Mucosa of rectum (tissue), 2 donors: ENCODE data around the gene CCNH.

Experiments used
- H3K27ac ChIP-seq, 2 donors: one replicate each; pipeline ENCODE4 v1.7.0; 2013; ENCODE audit warnings: inconsistent platforms in 2 of 2, low read depth in 2 of 2, low read length in 2 of 2
- H3K27me3 ChIP-seq, 2 donors: one replicate each; pipeline ENCODE4 v1.7.0; 2013; ENCODE audit warnings: low read length in 2 of 2; ENCODE audit not compliant: control insufficient read depth in 2 of 2, insufficient read depth in 2 of 2
- H3K36me3 ChIP-seq, 2 donors: one replicate each; pipeline ENCODE4 v1.7.0; 2013; ENCODE audit warnings: low read length in 2 of 2; ENCODE audit not compliant: control insufficient read depth in 2 of 2, insufficient read depth in 2 of 2
- H3K4me1 ChIP-seq, 2 donors: one replicate each; pipeline ENCODE4 v1.7.0; 2013; ENCODE audit warnings: low read length in 2 of 2, mild to moderate bottlenecking in 1 of 2; ENCODE audit not compliant: control insufficient read depth in 2 of 2, insufficient read depth in 2 of 2
- H3K4me3 ChIP-seq, 2 donors: one replicate each; pipeline ENCODE4 v1.7.0; 2013; ENCODE audit warnings: low read length in 2 of 2
- H3K9ac ChIP-seq, 2 donors: one replicate each; pipeline ENCODE4 v1.7.0; 2013; ENCODE audit warnings: low read length in 2 of 2, low read depth in 1 of 2, mild to moderate bottlenecking in 1 of 2
- H3K9me3 ChIP-seq, 2 donors: one replicate each; pipeline ENCODE4 v1.7.0; 2013; ENCODE audit warnings: low read length in 2 of 2; ENCODE audit not compliant: control insufficient read depth in 2 of 2
- donor health status: healthy.
- donor health status: Normal muscosa, but diverticular disease.

The CCNH gene

DNA sequence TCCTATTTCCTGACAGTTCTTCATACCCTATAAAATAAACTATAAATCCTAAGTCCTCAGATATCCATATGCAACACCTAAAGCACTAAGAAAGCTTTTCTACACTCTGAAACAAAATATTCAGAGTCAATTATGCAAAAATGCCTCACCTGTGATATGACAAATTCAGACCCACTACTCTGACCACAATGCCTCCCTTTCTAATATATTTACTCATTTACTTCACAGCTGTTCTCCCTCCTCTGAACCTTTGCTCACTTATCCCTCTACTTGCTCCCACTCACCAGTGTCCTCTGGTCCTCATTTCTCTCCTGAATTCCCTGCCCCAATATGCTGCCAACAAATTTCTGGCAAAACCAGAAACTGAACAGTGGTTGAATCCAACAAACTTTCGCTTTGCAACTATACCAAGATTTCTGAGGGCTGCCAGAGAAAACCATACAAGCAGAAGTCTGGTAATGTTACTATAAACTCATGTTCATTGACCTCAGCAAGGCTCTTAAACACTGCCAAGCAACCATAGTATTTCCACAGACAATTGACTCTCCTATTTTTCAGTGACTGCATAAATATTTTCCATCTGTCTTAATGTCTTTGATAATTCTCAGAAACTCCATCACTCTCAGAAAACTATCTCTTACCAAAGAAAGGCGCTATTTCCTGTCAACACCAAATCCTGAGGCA lies 7.1 kb downstream of the CCNH start:
- Histone ChIP-seq H3K9me3 (no peaks in the 10 kb centered on the region), H3K9ac (no peak overlapping the region), H3K4me1 (no peaks in the 10 kb centered on the region), H3K4me3 (no peak overlapping the region), H3K36me3 (peaks cover 55 to 62% of the 10 kb centered on the region in 2 donors), H3K27me3 (no peaks in the 10 kb centered on the region), H3K27ac (no peak overlapping the region)

DNA sequence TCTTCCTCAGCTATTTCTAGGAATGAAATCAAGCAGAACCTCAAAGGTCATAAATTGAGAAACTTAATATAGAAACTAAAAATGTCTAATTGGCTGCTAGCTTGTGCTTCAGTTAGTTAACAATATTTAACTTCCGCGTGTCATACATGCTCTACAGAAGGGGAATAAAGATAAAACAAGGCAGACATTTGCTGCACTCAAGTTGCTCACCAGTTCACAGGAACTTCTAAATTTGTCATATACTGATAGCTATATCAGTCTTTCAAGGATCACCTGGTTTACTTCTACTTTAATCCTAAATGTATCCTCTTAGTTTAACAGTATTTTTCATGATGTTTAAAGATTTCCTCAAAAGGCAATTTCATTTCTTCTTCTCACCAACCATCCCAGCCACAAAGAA lies 8.4 kb downstream of the CCNH start:
- Histone ChIP-seq H3K4me3 (no peak overlapping the region), H3K4me1 (no peaks in the 10 kb centered on the region), H3K27ac (no peak overlapping the region), H3K9ac (no peak overlapping the region), H3K27me3 (no peaks in the 10 kb centered on the region), H3K36me3 (peaks cover 54 to 63% of the 10 kb centered on the region in 2 donors), H3K9me3 (no peaks in the 10 kb centered on the region)

- H3K9me3 ChIP-seq = no peaks in the 10 kb centered on the region
- no peaks in the 10 kb centered on the region for H3K27me3 ChIP-seq
- no peak overlapping the region for H3K4me3 ChIP-seq
- no peak overlapping the region for H3K9ac ChIP-seq
- H3K27ac ChIP-seq = no peak overlapping the region
- H3K36me3 ChIP-seq = peaks cover 59 to 65% of the 10 kb centered on the region in 2 donors
- H3K4me1 ChIP-seq = no peaks in the 10 kb centered on the region
Observed at GRCh38 chr5:87403899-87404298, 8.8 kb downstream of the CCNH start.

- no peaks in the 10 kb centered on the region for H3K4me1 ChIP-seq
- H3K36me3 ChIP-seq = peaks cover 59 to 61% of the 10 kb centered on the region in 2 donors
- no peak overlapping the region for H3K9ac ChIP-seq
- no peaks in the 10 kb centered on the region for H3K9me3 ChIP-seq
- H3K27me3 ChIP-seq = no peaks in the 10 kb centered on the region
- no peak overlapping the region for H3K27ac ChIP-seq
- H3K4me3 ChIP-seq = no peak overlapping the region
Observed at GRCh38 chr5:87403409-87403808, 9.3 kb downstream of the CCNH start.

DNA sequence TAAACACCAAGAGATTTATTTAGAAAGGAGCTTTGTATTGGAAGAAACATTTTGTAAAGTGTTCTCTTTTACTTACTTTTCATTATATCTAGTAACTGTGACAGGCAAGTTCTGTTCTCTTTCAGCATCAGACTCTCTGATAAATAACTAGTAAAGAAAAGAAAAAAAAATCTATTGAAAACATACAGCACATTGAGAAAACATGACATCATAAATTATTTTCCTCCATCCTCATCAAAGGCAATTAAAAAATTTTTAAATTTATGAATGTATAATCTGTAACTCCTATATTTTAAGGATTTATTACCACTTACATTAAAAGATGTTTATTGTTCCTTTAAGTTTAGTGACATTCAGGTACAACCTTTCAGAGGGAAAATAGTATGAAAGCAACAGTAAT lies 11.1 kb downstream of the CCNH start:
- H3K36me3 ChIP-seq = peaks cover 57 to 58% of the 10 kb centered on the region in 2 donors
- H3K9ac ChIP-seq = no peak overlapping the region

DNA sequence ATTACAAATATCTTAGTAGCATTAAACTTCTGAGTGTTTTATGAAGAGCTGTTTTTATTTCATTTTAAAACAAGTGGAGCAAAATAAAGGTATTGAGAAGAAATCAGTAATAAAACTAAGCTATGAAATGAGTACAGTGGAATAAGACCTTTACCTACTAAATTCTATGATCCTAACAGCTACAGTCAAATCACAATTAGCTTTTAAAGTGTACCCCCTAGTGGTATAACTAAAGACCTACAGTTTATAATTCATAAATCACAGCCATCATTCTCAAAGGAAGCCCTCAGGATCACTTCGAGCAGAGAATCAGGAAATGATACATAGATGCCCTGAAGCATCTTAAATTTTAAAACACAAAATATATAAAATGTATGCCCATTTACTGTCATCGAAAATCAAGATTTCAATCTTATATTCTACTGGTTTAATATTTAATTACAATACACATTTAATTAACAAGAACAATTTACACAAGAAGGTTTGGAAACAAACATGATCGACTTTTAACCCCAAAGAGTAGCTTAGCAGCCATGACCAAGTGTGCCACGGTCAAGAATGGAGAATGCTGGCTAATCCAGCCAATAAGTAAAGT lies 12.3 kb downstream of the CCNH start:
- H3K4me3 ChIP-seq = no peak overlapping the region
- no peak overlapping the region for H3K9ac ChIP-seq
- no peaks in the 10 kb centered on the region for H3K27me3 ChIP-seq
- peaks cover 57% of the 10 kb centered on the region in 2 donors for H3K36me3 ChIP-seq
- H3K9me3 ChIP-seq = no peaks in the 10 kb centered on the region
- H3K27ac ChIP-seq = no peak overlapping the region
- H3K4me1 ChIP-seq = no peaks in the 10 kb centered on the region

More for the DNA sequence above, 11.1 kb downstream of the CCNH start:
- Histone ChIP-seq H3K4me3 (no peak overlapping the region), H3K4me1 (no peaks in the 10 kb centered on the region), H3K27me3 (no peaks in the 10 kb centered on the region), H3K27ac (no peak overlapping the region), H3K9me3 (no peaks in the 10 kb centered on the region)

DNA sequence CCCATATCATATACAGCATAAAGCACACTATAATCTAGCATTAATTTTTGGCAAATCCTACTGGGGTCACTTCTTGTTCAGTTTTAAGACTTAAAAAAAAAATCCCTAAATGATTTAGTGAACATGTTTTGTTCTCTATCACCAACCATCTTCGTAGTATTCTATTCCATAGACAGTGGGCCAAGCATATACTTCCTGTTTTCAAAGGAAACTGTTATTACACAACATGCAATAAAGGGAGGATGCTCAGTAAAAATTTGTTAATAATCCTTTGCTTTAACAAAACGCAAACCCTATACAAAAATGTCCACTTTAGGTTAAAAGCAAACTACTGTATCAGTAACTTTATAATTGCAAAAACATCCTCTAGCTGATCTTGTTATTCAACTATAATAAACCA lies 13.0 kb downstream of the CCNH start:
- H3K4me3 ChIP-seq = no peak overlapping the region
- no peak overlapping the region for H3K27ac ChIP-seq
- no peak overlapping the region for H3K9ac ChIP-seq
- H3K4me1 ChIP-seq = no peaks in the 10 kb centered on the region
- peaks cover 58% of the 10 kb centered on the region in 2 donors for H3K36me3 ChIP-seq
- no peaks in the 10 kb centered on the region for H3K27me3 ChIP-seq
- H3K9me3 ChIP-seq = no peaks in the 10 kb centered on the region

GRCh38 chr5:87398981-87399614 lies 13.6 kb downstream of the CCNH start:
- H3K9ac ChIP-seq = no peak overlapping the region
- no peak overlapping the region for H3K27ac ChIP-seq
- H3K4me3 ChIP-seq = no peak overlapping the region
- H3K36me3 ChIP-seq = peaks cover 59 to 62% of the 10 kb centered on the region in 2 donors
- no peaks in the 10 kb centered on the region for H3K9me3 ChIP-seq
- no peaks in the 10 kb centered on the region for H3K27me3 ChIP-seq
- no peaks in the 10 kb centered on the region for H3K4me1 ChIP-seq

DNA sequence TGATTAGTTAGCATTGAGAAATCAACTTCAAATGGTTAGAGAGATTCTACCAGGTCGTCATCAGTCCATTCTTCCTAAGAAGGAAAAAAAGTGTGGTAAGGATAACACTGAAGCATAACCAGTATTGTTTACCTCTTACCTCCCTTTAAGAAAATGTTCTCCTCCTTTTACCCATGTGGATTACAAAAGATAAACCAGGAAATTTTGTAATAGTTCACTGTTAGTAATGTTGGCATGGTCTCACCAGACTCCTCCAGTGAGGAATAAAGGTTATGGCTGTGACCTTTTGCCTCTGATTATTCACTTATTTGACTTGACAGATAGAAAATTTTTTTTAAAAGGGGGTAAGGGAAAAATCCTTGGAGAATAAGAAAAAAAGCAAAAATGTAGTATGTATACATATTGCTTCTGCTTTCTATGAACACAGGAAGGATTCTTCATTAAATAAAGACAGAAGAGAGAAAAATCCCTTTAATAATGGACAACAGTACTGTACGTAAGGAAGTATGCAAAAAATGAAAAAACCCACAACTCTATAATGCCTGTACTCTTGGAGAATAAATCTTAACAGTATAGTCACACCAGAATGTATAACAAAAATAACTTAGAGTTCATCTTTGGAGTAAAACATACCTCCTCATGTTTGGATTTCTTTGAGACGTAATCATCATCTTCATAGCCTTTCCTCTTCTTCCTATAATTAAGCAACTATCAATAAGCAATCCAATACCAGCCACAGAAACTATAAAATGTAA lies 18.1 kb downstream of the CCNH start:
- Histone ChIP-seq H3K36me3 (peaks cover 68 to 80% of the 10 kb centered on the region in 2 donors), H3K27ac (no peak overlapping the region), H3K27me3 (no peaks in the 10 kb centered on the region)

DNA sequence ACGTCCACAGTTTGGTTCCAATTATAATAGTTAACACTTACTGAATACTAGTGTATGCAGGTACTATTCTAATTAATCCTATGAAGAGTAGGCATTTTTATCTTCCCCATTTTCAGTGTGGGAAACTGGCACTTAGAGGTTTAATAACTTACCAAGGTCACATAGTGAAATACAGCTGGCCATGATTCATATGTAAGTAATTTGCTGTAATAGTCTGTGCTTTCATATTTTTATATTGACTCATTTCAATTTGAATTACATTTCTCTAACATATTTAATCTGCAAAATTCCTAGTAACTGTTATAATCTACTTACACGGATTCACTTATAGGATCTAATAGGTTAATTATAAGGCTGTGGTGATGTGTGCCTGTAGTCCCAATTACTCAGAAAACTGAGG lies 19.4 kb downstream of the CCNH start:
- H3K27me3 ChIP-seq = no peaks in the 10 kb centered on the region
- no peaks in the 10 kb centered on the region for H3K4me1 ChIP-seq
- peaks cover 69 to 75% of the 10 kb centered on the region in 2 donors for H3K36me3 ChIP-seq
- H3K9ac ChIP-seq = no peak overlapping the region
- H3K4me3 ChIP-seq = no peak overlapping the region
- no peak overlapping the region for H3K27ac ChIP-seq
- H3K9me3 ChIP-seq = no peaks in the 10 kb centered on the region

More for the DNA sequence above, 18.1 kb downstream of the CCNH start:
- Histone ChIP-seq H3K4me1 (no peaks in the 10 kb centered on the region), H3K9me3 (no peaks in the 10 kb centered on the region), H3K4me3 (no peak overlapping the region), H3K9ac (no peak overlapping the region)
